Adrenal gland (tissue), 12 donors: ENCODE measurements around the gene PRDM16. TPM values are rescaled to one million over a fixed set of nuclear protein-coding genes. Genes with fewer than 3 reads are reported as not detected.

Experiments
- DNase-seq, 7 donors: peaks; one replicate each; pipeline ENCODE4 v3.0.0-alpha.2; 2019 to 2020
- H3K27ac ChIP-seq, 5 donors: fragments of 200-600 bp; sonication (generic) in 4 of 5; 1 replicate in 3 of 5; 2 replicates in 2 of 5; pipeline versions ENCODE4 v1.5.1 to v1.8.0; 2016 to 2020; ENCODE audit warnings: mild to moderate bottlenecking in 1 of 5
- H3K27me3 ChIP-seq: fragments of 200-600 bp; 2 replicates; pipeline ENCODE4 v1.8.0; 2021
- H3K36me3 ChIP-seq, 2 donors: fragments of 200-600 bp; replicated peaks in 1 of 2; 1 replicate in 1 of 2; 2 replicates in 1 of 2; pipeline versions ENCODE4 v1.5.1 to v1.8.0; 2018 to 2022
- H3K4me1 ChIP-seq, 2 donors: fragments of 200-600 bp; replicated peaks in 1 of 2; 1 replicate in 1 of 2; 2 replicates in 1 of 2; pipeline versions ENCODE4 v1.5.1 to v1.8.0; 2018 to 2021
- H3K4me3 ChIP-seq, 4 donors: fragments of 200-600 bp; sonication (generic) in 3 of 4; one replicate each; pipeline ENCODE4 v1.5.1; 2016 to 2018
- H3K9me3 ChIP-seq, 3 donors: fragments of 200-600 bp; sonication (generic) in 1 of 3; replicated peaks in 1 of 3; 1 replicate in 2 of 3; 2 replicates in 1 of 3; pipeline versions ENCODE4 v1.5.1 to v1.8.0; 2016 to 2021
- POLR2A ChIP-seq, 2 donors: fragments of 450-650 bp; IDR thresholded peaks; one replicate each; pipeline ENCODE4 v1.6.1; 2017; ENCODE audit warnings: antibody characterized with exemption in 2 of 2, mild to moderate bottlenecking in 2 of 2, moderate library complexity in 1 of 2
- WGBS, 4 donors: extraction: QIAGEN DNeasy Blood & Tissue Kit in 2 of 4; methylation state at CpG; one replicate each; pipeline versions ENCODE4 v1.1.5 to v1.1.7; 2013 to 2017; 5-methylcytosine and 5-hydroxymethylcytosine counted together
- intact Hi-C, 2 donors: fragments of 100-400 bp; cut with DNase I; formaldehyde crosslinking; loops; one replicate each; pipeline versions ENCODE4 v1.14.1 to v1.15.0; 2022 to 2023
- polyA plus RNA-seq, 3 donors: library from polyadenylated mRNA; stranded (reverse); fragments of 200-250 nt in 2 of 3; fragments of 350-450 nt in 1 of 3; fragmentation: Illumina TruSeq in 1 of 3; extraction: RNeasy Lipid Tissue Mini Kit (QIAGEN cat#74804) in 1 of 3; gene quantifications; one replicate each; pipeline ENCODE4 v1.2.3, GENCODE V29; 2013 to 2014
- total RNA-seq, 9 donors: library from RNA; depleted of rRNA in 4 of 9; stranded (reverse); fragments of >200 nt in 4 of 9; fragments of 120-200 nt in 1 of 9; fragmentation: NEBNext Ultra II Directional in 1 of 9; extraction: Animal tissue kit (Norgen Biotek cat#: 25700) in 1 of 9; gene quantifications; one replicate each; pipeline versions ENCODE4 v1.1.0 to v1.2.4, GENCODE V29; 2013 to 2023
- TF ChIP-seq, protein P1 (sequence below), 6 experiments: fragments of 450-650 bp in 4 of 6; fragments of 200-600 bp in 2 of 6; sonication (generic) in 1 of 6; IDR thresholded peaks; 1 replicate in 5 of 6; 2 replicates in 1 of 6; pipeline versions ENCODE4 v1.5.1 to v1.8.0; 2016 to 2021; ENCODE audit warnings: antibody characterized with exemption in 6 of 6, mild to moderate bottlenecking in 2 of 6, moderate library complexity in 1 of 6
- donor health status: healthy with polysubstance abuse.
- donor health status: Bipolar disorder and iron deficiency.
- donor health status: DM: yes; HTN: yes; CAD: no.
- donor health status: DM: no; HTN: no; CAD: no.
- donor health status: DM: no; HTN: no; CAD: no.
- donor health status: DM: yes; HTN: yes; CAD: no.

PRDM16 gene
- total and polyA plus RNA-seq, 12 donors: 0.04 to 2.8 (median 0.61) TPM; not detected in 1

DNA sequence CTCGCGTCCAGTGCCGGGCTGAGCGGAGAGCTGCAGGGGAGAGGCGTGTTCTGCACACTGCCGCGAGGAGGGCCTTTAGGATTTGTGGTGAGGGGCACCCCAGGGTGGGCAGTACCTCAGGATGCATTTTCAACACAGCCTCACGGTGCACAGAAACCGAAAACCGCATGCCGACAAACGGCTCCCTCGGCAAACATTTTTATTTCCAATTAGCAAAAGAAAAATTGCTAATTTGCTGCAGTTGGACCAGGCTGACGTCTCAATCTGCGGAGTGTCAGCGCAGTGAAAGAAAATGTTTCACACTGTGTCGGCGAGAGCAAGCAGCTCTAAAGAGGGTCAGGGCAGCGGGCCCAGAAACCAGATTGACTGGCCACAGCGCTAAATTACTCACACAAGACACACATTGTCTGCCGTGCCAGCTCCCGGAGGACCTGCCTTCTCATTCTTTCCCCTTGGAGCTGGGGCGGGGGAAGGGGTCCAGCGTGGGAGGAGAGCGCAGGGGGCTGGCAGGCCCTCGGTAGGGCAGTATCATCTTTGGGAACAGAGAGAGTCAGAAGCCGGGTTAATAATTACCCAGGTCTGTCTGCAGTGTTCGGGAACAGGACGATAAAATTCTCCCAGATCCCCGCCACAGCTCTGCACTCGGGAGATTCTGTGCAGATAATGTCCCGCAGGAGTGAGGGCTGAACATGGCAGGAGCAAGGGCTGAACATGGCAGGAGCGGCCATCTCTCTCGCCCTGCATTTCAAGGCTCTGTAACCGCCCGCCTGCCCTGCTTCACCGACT, 150.2 kb downstream of the PRDM16 start:
- H3K27me3 ChIP-seq: peaks cover 11% of the 10 kb centered on the region
- intact Hi-C loops: no loop called here
- H3K4me1 ChIP-seq: no peaks in the 10 kb centered on the region
- peak in 2 of 7 donors; percentile 6 to 56 for DNase-seq
- WGBS, 4 donors: 46 to 54% (median 52%) methylated on average over 32 to 37 of the region's 37 CpGs
- TF ChIP-seq, protein P1, sequence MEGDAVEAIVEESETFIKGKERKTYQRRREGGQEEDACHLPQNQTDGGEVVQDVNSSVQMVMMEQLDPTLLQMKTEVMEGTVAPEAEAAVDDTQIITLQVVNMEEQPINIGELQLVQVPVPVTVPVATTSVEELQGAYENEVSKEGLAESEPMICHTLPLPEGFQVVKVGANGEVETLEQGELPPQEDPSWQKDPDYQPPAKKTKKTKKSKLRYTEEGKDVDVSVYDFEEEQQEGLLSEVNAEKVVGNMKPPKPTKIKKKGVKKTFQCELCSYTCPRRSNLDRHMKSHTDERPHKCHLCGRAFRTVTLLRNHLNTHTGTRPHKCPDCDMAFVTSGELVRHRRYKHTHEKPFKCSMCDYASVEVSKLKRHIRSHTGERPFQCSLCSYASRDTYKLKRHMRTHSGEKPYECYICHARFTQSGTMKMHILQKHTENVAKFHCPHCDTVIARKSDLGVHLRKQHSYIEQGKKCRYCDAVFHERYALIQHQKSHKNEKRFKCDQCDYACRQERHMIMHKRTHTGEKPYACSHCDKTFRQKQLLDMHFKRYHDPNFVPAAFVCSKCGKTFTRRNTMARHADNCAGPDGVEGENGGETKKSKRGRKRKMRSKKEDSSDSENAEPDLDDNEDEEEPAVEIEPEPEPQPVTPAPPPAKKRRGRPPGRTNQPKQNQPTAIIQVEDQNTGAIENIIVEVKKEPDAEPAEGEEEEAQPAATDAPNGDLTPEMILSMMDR (IDR thresholded peaks at IDR 0.05): no peak
- TF ChIP-seq POLR2A (IDR thresholded peaks at IDR 0.05): no peak
- no peaks in the 10 kb centered on the region for H3K9me3 ChIP-seq
- H3K4me3 ChIP-seq: no peak overlapping the region
- H3K27ac ChIP-seq: no peak overlapping the region
- H3K36me3 ChIP-seq: no peaks in the 10 kb centered on the region

DNA sequence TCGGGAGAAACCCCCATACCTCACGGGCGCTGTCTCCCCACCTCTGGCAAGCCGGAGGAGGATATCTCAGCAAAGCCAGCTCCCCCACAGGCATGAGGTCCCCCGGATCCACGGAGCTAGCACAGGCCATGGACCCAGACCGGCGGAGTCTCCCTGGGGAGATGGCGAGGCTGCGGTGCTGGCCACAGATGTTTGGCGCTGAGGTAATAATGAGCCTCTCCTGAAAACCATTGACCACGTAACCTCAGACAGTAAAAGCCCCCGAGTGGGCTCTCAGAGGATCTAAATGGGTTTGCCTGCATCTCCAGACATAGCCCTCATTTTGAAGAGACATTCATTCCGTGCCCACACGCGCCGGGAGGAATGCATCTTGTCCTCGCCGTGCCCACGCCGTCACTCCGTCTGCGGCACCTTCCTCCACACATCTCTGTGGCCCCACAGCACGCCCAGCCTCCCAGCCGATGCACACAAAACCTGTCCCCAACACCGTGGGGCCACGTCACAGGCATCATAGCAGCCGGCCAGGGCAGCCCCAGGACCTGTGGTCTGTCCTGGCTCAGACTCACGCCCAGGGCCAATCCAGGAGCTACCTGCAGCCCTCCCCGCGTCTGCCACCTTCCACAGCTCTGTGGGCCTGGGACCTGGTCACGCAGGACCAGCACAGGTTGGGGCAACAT, 150.9 kb downstream of the PRDM16 start:
- Histone ChIP-seq H3K9me3 (no peaks in the 10 kb centered on the region), H3K36me3 (no peaks in the 10 kb centered on the region), H3K27me3 (peaks cover 11% of the 10 kb centered on the region), H3K27ac (no peak overlapping the region), H3K4me1 (no peaks in the 10 kb centered on the region), H3K4me3 (no peak overlapping the region)
- intact Hi-C loops: no loop called here
- whole genome bisulfite sequencing, 4 donors: 81 to 95% (median 83%) methylated on average over 23 to 32 of the region's 32 CpGs
- no peak for DNase-seq
- no peak for TF ChIP-seq POLR2A (IDR thresholded peaks at IDR 0.05)
- TF ChIP-seq, protein P1 (IDR thresholded peaks at IDR 0.05): no peak

DNA sequence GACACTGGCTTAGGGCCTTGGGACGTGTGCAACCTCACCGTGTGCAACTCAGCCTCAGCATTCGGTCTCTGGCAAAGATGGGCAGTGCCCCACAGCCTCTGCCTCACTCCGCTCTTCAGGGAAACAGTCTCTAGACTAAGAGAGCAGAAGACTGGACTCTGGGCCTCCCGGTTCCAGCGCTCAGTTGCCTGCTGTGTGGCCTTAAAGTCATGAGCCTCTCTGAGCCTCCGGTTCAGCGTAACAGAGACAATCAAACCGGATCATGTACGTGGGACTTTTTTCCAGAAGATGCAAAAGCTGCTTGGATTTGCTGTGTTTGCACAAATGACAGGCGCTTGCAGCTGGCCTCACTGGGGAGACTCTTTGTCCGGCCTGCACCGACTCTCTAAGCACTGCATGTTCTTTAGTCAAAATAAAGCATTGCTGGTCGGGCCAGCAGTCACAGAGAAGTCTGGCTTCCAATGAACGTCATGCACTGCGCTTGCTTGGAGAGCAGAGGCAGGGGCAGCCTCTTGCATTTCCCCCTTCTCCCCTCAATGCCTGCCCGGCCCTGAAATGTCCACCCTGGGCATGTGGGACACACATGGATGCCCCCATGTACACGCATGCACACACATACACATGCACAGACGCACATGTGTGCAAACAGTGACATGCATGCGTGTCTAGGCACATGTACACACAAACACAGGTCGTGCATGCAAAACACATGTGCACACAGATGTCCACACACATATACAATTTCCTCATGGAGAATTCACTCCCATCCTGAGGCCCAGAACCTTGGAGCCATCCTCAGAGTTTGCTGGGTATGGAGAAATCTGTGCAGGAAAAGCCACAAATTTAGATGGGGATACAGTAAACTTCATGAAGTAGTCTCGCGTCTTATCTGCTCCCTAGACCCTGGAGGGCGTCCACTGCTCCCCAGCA, 152.4 kb downstream of the PRDM16 start:
- Histone ChIP-seq H3K4me1 (no peaks in the 10 kb centered on the region), H3K9me3 (no peaks in the 10 kb centered on the region), H3K4me3 (no peak overlapping the region), H3K27me3 (peaks cover 11% of the 10 kb centered on the region), H3K36me3 (no peaks in the 10 kb centered on the region), H3K27ac (no peak overlapping the region)
- DNase-seq: no peak
- intact Hi-C loops: no loop called here
- 74 to 82% (median 77%) methylated on average over 14 to 24 of the region's 24 CpGs for WGBS, 4 donors
- TF ChIP-seq, protein P1 (IDR thresholded peaks at IDR 0.05): no peak
- no peak for TF ChIP-seq POLR2A (IDR thresholded peaks at IDR 0.05)
